ENCODE measurements around the gene HS3ST6. TPM values are rescaled to one million over a fixed set of nuclear protein-coding genes. Genes with fewer than 3 reads are reported as not detected.
"Not testable (repeated sequence)": the region's sequence is repeated elsewhere in the genome, so short reads cannot be mapped to it uniquely, and the experiment has no call there.

The HS3ST6 gene
- total RNA-seq, 1 donor from 2014 or later: not detected

DNA sequence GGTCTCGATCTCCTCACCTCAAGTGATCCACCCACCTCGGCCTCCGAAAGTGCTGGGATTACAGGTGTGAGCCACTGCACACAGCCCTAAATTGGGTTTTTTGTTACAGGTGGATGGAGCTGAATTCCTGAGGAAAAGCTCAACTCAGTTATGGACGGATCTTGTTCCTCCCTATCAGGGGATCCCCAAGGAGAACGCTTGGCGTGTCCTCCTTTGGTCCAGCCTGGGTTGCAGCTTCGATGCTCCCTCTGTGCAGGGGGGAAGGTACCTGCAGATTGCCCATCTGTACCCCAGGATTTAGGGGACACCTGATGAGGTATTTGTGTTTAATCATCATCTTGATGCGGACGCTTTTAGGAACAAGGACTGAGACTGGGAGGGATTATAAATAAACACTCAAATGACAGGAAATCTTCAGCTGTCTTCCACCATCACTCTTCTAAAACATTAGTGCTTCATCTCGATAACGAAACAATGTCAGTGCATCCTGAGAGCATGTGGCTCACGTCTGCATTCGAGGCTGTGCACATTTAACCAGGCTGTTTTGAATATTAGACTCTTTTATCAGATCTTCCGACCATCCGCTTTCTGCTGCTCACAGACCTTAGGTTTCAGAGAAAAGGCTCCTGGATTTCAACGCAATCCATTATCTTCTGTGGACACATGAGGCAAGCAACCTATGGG, 28.0 kb downstream of the HS3ST6 start:
- peak; percentile 42 for DNase-seq (ENCODE audit: low spot score)
- no peak overlapping the region for H3K27ac Mint-ChIP-seq (ENCODE audit: unreplicated experiment)
- H3K36me3 Mint-ChIP-seq (ENCODE audit: low read depth): no peaks in the 10 kb centered on the region
- no peaks in the 10 kb centered on the region for H3K9me3 Mint-ChIP-seq (ENCODE audit: low read depth)
- TF ChIP-seq, protein P1, sequence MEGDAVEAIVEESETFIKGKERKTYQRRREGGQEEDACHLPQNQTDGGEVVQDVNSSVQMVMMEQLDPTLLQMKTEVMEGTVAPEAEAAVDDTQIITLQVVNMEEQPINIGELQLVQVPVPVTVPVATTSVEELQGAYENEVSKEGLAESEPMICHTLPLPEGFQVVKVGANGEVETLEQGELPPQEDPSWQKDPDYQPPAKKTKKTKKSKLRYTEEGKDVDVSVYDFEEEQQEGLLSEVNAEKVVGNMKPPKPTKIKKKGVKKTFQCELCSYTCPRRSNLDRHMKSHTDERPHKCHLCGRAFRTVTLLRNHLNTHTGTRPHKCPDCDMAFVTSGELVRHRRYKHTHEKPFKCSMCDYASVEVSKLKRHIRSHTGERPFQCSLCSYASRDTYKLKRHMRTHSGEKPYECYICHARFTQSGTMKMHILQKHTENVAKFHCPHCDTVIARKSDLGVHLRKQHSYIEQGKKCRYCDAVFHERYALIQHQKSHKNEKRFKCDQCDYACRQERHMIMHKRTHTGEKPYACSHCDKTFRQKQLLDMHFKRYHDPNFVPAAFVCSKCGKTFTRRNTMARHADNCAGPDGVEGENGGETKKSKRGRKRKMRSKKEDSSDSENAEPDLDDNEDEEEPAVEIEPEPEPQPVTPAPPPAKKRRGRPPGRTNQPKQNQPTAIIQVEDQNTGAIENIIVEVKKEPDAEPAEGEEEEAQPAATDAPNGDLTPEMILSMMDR (IDR thresholded peaks at IDR 0.05): no peak
- H3K27me3 Mint-ChIP-seq (ENCODE audit: low read depth): peaks cover 32% of the 10 kb centered on the region
- no peaks in the 10 kb centered on the region for H3K4me1 Mint-ChIP-seq (ENCODE audit: low read depth)
- no peak overlapping the region for H3K4me3 Mint-ChIP-seq (ENCODE audit: unreplicated experiment)

DNA sequence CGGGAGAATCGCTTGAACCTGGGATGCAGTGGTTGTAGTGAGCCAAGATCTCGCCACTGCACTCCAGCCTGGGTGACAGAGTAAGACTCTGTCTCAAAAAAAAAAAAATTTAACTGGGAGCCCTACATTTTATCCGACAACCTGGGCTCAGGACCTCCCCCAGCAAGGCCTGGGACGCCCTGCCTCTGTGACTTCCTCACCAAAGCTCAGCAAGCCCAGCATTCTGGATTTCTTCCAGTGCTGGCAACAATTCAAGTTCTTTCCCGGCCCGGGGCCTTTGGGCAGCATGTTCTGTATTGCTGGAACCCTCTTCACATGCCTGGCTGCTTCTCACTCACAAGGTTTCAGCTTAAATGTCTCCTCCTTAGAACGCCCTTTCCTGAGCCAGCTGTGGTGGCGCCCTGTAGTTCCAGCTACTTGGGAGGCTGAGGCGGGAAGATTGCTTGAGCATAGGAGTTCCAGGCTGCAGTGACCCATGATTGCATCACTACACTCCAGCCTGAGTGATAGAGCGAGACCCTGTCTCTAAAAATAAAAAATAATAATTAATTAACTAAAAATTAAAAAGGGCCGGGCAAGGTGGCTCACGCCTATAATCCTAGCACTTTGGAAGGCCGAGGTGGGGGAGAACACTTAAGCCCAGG, 30.4 kb downstream of the HS3ST6 start:
- no peaks in the 10 kb centered on the region for H3K4me1 Mint-ChIP-seq (ENCODE audit: low read depth)
- no peaks in the 10 kb centered on the region for H3K9me3 Mint-ChIP-seq (ENCODE audit: low read depth)
- H3K27ac Mint-ChIP-seq (ENCODE audit: unreplicated experiment): no peak overlapping the region
- peaks cover 27% of the 10 kb centered on the region for H3K27me3 Mint-ChIP-seq (ENCODE audit: low read depth)
- DNase-seq (ENCODE audit: low spot score): peak; percentile 47
- no peaks in the 10 kb centered on the region for H3K36me3 Mint-ChIP-seq (ENCODE audit: low read depth)
- H3K4me3 Mint-ChIP-seq (ENCODE audit: unreplicated experiment): no peak overlapping the region
- TF ChIP-seq, protein P1 (IDR thresholded peaks at IDR 0.05): no peak

DNA sequence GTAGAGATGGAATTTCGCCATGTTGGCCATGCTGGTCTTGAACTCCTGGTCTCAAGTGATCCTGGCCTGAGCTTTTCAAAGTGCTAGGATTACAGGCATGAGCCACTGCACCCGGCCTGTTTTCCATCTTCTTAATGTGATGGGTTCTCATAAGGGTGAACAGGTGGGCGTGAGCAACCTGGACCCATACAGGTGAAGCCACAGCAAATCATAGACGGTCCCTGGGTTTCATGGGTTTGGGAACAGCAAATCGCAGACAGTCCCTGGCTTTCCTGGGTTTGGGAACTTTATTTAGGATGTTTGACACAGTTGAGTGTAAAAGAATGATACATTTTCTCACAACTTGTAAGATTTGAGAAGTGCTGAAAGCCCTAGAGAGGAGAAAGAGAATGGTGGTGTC, 33.3 kb downstream of the HS3ST6 start:
- Mint-ChIP-seq H3K4me3 (ENCODE audit: unreplicated experiment) (no peak overlapping the region), H3K9me3 (ENCODE audit: low read depth) (no peaks in the 10 kb centered on the region), H3K27ac (ENCODE audit: unreplicated experiment) (no peak overlapping the region), H3K4me1 (ENCODE audit: low read depth) (no peaks in the 10 kb centered on the region), H3K27me3 (ENCODE audit: low read depth) (peaks cover 9% of the 10 kb centered on the region), H3K36me3 (ENCODE audit: low read depth) (no peaks in the 10 kb centered on the region)
- TF ChIP-seq, protein P1 (IDR thresholded peaks at IDR 0.05): no peak
- DNase-seq (ENCODE audit: low spot score): peak; percentile 10

DNA sequence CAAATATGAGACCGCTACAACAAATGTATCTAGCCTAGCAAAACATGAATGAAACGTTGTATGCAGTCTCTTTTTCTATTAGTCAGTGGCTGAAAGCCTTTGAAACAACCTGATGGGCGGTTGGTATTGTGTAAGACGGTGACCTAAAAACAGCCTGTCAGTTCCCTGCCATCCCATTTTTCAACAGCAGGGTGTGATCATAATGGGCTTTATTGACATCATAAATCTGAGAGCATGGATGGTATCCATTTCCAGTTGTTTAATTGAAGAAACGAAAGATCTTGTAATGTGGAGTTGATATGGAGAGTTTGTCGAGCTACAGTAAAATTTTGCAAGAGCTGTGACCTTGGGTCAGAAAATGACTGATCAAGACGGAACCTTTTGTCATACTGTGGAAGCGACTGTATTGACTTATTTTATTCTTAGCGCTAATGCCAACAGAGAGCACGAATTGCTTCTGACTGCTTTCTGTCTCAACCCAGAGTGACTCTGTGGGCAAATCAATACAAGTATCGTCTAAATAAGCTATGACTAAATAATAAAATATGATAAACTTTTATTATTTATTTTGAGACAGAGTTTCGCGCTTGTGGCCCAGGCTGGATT, 34.0 kb downstream of the HS3ST6 start:
- Mint-ChIP-seq H3K9me3 (ENCODE audit: low read depth) (no peaks in the 10 kb centered on the region), H3K27me3 (ENCODE audit: low read depth) (peaks cover 5% of the 10 kb centered on the region), H3K27ac (ENCODE audit: unreplicated experiment) (no peak overlapping the region), H3K4me1 (ENCODE audit: low read depth) (no peaks in the 10 kb centered on the region), H3K4me3 (ENCODE audit: unreplicated experiment) (no peak overlapping the region), H3K36me3 (ENCODE audit: low read depth) (no peaks in the 10 kb centered on the region)
- DNase-seq (ENCODE audit: low spot score): no peak
- TF ChIP-seq, protein P1 (IDR thresholded peaks at IDR 0.05): peak; percentile 44

DNA sequence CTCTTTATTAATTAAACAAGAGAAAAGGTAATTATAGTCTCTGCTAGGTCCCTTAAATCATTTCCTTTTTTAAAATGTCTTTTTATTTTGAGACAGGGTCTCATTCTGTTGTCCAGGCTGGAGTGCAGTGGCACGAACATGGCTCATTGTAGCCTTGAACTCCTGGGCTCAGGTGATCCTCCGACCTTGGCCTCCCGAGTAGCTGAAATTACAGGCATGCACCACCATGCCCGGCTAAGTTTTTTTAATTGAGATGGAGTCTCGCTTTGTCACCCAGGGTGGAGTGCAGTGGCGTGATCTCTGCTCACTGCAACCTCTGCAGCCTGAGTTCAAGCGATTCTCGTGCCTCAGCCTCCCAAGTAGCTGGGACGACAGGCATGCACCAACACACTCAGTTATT, 37.0 kb downstream of the HS3ST6 start:
- not testable (repeated sequence) for H3K4me1 Mint-ChIP-seq (ENCODE audit: low read depth); H3K4me3 Mint-ChIP-seq (ENCODE audit: unreplicated experiment); H3K9me3 Mint-ChIP-seq (ENCODE audit: low read depth); DNase-seq (ENCODE audit: low spot score); H3K27ac Mint-ChIP-seq (ENCODE audit: unreplicated experiment); H3K36me3 Mint-ChIP-seq (ENCODE audit: low read depth)
- H3K27me3 Mint-ChIP-seq (ENCODE audit: low read depth): peaks cover 13% of the 10 kb centered on the region

Measured in chondrocyte (in vitro differentiated cells).